Smooth muscle cell (in vitro differentiated cells): Measurements from ENCODE around the gene NTPCR. TPM values are rescaled to one million over a fixed set of nuclear protein-coding genes. Genes with fewer than 3 reads are reported as not detected.

ENCODE experiments used
- DNase-seq: peaks from one replicate; lab custom pipeline; 2025; ENCODE audit not compliant: unreplicated experiment; lab: John Stamatoyannopoulos, UW
- H2AFZ ChIP-seq: fragments of 200-600 bp; sonication (generic); 2 replicates; pipeline ENCODE4 v1.6.0; 2016; ENCODE audit warnings: antibody characterized with exemption, low read depth, mild to moderate bottlenecking
- H3F3A ChIP-seq: fragments of 200-600 bp; sonication (generic); 2 replicates; pipeline ENCODE4 v1.6.0; 2017; ENCODE audit warnings: antibody characterized with exemption, low read depth
- H3K27ac ChIP-seq: fragments of 200-600 bp; sonication (generic); 2 replicates; pipeline ENCODE4 v1.5.1; 2016; ENCODE audit warnings: low read depth, mild to moderate bottlenecking
- H3K27me3 ChIP-seq: fragments of 200-600 bp; sonication (generic); 2 replicates; pipeline ENCODE4 v1.6.1; 2016; ENCODE audit warnings: low read depth, mild to moderate bottlenecking
- H3K36me3 ChIP-seq: fragments of 200-600 bp; sonication (generic); 2 replicates; pipeline ENCODE4 v1.5.1; 2016; ENCODE audit warnings: low read depth
- H3K4me1 ChIP-seq: fragments of 200-600 bp; sonication (generic); 2 replicates; pipeline ENCODE4 v1.5.1; 2016; ENCODE audit warnings: low read depth
- H3K4me2 ChIP-seq: fragments of 200-600 bp; sonication (generic); 2 replicates; pipeline ENCODE4 v1.6.0; 2016; ENCODE audit warnings: mild to moderate bottlenecking
- H3K4me3 ChIP-seq: fragments of 200-600 bp; sonication (generic); 2 replicates; pipeline ENCODE4 v1.5.1; 2016; ENCODE audit warnings: mild to moderate bottlenecking
- H3K79me2 ChIP-seq: fragments of 200-600 bp; sonication (generic); 2 replicates; pipeline ENCODE4 v1.6.0; 2016; ENCODE audit warnings: low read depth, mild to moderate bottlenecking
- H3K9ac ChIP-seq: fragments of 200-600 bp; sonication (generic); 2 replicates; pipeline ENCODE4 v1.6.0; 2016; ENCODE audit warnings: low read depth
- H3K9me3 ChIP-seq: fragments of 200-600 bp; sonication (generic); replicated peaks from 2 replicates; pipeline ENCODE4 v1.5.1; 2016; ENCODE audit warnings: low read depth
- H4K20me1 ChIP-seq: fragments of 200-600 bp; sonication (generic); 2 replicates; pipeline ENCODE4 v1.6.0; 2016; ENCODE audit warnings: low read depth
- WGBS: methylation state at CpG from one replicate; pipeline ENCODE4 v1.1.7; 2016; ENCODE audit warnings: low lambda C conversion rate; 5-methylcytosine and 5-hydroxymethylcytosine counted together
- polyA plus RNA-seq: library from polyadenylated mRNA; unstranded; fragments of >200 nt; fragmentation: Nextera tagmentation; extraction: Ambion mirVana; gene quantifications from 2 replicates; pipeline ENCODE4 v1.2.1, GENCODE V29; 2016
- total RNA-seq: library from RNA; depleted of rRNA; stranded (reverse); fragments of >200 nt; gene quantifications from 2 replicates; pipeline ENCODE4 v1.2.3, GENCODE V29; 2014
- TF ChIP-seq, protein P1 (sequence below): fragments of 200-600 bp; sonication (generic); IDR thresholded peaks from 2 replicates; pipeline ENCODE4 v1.5.1; 2017; ENCODE audit warnings: borderline replicate concordance, mild to moderate bottlenecking, antibody characterized with exemption; ENCODE audit not compliant: insufficient read depth, poor library complexity, severe bottlenecking

The NTPCR gene
- total and polyA plus RNA-seq, 2 experiments from 2014 or later: 39.2 to 54.3 TPM

DNA sequence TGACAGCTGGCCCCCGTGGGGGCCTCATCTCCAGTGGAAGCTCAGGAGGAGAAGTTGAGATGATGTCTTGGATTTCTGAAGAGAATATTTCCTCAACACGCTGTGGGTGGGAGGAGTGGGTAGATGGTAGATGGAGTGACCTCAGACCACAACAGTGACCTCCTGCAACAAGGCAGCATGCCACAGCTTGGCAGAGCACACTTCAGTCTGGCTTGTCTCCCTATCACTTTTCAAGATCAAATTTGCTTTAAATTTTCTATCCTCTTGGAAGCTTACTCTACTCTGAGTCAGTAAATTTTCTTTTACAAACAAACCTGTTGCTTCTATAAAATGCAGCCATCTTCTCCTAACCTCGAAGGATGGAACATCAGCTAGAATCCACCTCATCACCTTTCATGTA lies 59.7 kb downstream of the NTPCR start:
- Histone ChIP-seq H3K36me3 (no peaks in the 10 kb centered on the region), H3K4me1 (no peaks in the 10 kb centered on the region), H3K4me3 (no peak overlapping the region), H3K79me2 (no peaks in the 10 kb centered on the region), H4K20me1 (no peaks in the 10 kb centered on the region), H3K27ac (no peak overlapping the region), H3F3A (no peaks in the 10 kb centered on the region), H2AFZ (no peak overlapping the region), H3K9me3 (no peaks in the 10 kb centered on the region), H3K27me3 (no peaks in the 10 kb centered on the region), H3K9ac (no peak overlapping the region), H3K4me2 (no peak overlapping the region)
- WGBS: 77% methylated on average over 3 of the region's 3 CpGs
- TF ChIP-seq, protein P1, sequence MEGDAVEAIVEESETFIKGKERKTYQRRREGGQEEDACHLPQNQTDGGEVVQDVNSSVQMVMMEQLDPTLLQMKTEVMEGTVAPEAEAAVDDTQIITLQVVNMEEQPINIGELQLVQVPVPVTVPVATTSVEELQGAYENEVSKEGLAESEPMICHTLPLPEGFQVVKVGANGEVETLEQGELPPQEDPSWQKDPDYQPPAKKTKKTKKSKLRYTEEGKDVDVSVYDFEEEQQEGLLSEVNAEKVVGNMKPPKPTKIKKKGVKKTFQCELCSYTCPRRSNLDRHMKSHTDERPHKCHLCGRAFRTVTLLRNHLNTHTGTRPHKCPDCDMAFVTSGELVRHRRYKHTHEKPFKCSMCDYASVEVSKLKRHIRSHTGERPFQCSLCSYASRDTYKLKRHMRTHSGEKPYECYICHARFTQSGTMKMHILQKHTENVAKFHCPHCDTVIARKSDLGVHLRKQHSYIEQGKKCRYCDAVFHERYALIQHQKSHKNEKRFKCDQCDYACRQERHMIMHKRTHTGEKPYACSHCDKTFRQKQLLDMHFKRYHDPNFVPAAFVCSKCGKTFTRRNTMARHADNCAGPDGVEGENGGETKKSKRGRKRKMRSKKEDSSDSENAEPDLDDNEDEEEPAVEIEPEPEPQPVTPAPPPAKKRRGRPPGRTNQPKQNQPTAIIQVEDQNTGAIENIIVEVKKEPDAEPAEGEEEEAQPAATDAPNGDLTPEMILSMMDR: no peak
- no peak for DNase-seq

GRCh38 chr1:233012021-233012420 lies 61.6 kb downstream of the NTPCR start:
- Histone ChIP-seq H3K4me2 (no peak overlapping the region), H3K36me3 (no peaks in the 10 kb centered on the region)
- TF ChIP-seq, protein P1: no peak

DNA sequence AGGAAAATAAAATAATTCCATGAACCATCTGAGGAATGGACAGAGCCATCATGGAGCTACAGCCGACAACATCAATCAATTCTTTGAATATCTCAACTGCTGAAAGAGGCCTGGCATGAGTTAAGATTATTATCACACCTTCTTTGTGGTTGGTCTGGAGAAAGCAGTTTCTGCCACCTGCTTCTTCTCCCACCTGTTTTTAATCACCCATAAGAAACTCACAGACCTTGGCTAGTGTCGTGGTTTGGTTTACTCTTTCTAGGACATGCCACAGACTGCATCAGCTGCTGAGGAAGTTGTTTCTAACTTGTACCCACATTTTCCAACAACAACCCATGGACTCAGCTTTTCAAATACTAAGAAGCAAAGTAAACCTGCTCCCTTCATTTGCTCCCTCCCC lies 65.6 kb downstream of the NTPCR start:
- WGBS: 82% methylated on average over 2 of the region's 2 CpGs
- Histone ChIP-seq H3K9me3 (no peaks in the 10 kb centered on the region), H3K27me3 (no peaks in the 10 kb centered on the region), H3K4me1 (peaks cover 12% of the 10 kb centered on the region), H3K9ac (no peak overlapping the region), H3K79me2 (no peaks in the 10 kb centered on the region), H3K27ac (no peak overlapping the region), H2AFZ (no peak overlapping the region), H3K36me3 (no peaks in the 10 kb centered on the region), H3F3A (no peaks in the 10 kb centered on the region), H3K4me2 (no peak overlapping the region), H4K20me1 (no peaks in the 10 kb centered on the region), H3K4me3 (no peak overlapping the region)
- no peak for DNase-seq
- TF ChIP-seq, protein P1: no peak

More at GRCh38 chr1:233012021-233012420, 61.6 kb downstream of the NTPCR start:
- no peaks in the 10 kb centered on the region for H3K4me1 ChIP-seq
- no peak overlapping the region for H3K27ac ChIP-seq
- H3F3A ChIP-seq: no peaks in the 10 kb centered on the region
- H3K79me2 ChIP-seq: no peaks in the 10 kb centered on the region
- H4K20me1 ChIP-seq: no peaks in the 10 kb centered on the region
- H2AFZ ChIP-seq: no peak overlapping the region
- no peak overlapping the region for H3K4me3 ChIP-seq
- no peaks in the 10 kb centered on the region for H3K27me3 ChIP-seq
- no peak for DNase-seq
- H3K9ac ChIP-seq: no peak overlapping the region
- H3K9me3 ChIP-seq: no peaks in the 10 kb centered on the region
- 100% methylated on average over 1 of the region's 1 CpG for WGBS

DNA sequence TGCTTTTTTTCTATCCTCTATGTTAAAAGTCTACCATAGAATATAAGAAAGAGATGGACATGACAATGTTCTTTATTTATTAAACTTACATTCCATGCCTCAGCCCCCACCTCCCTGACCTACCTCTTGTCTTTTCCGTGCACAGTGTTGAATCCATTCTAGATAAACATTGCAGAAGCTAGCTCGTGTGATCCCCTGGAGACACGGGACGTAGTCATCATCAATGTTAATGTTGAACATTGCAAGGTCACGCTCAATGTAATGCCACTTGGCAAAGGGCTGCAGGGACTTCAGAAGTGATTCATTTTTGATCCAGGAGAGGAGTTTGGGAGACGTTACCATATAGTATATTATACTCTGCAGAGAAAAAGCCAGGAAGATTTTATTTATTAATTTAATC lies 66.4 kb downstream of the NTPCR start:
- DNase-seq: no peak
- Histone ChIP-seq H3K4me3 (no peak overlapping the region), H3K4me1 (peaks cover 12% of the 10 kb centered on the region), H3K9ac (no peak overlapping the region), H3K4me2 (no peak overlapping the region), H3F3A (no peaks in the 10 kb centered on the region), H3K79me2 (no peaks in the 10 kb centered on the region), H4K20me1 (no peaks in the 10 kb centered on the region), H3K36me3 (no peaks in the 10 kb centered on the region), H3K27me3 (no peaks in the 10 kb centered on the region), H3K27ac (no peak overlapping the region), H2AFZ (no peak overlapping the region), H3K9me3 (no peaks in the 10 kb centered on the region)
- TF ChIP-seq, protein P1: no peak
- 94% methylated on average over 6 of the region's 6 CpGs for whole genome bisulfite sequencing
